ENCODE data around the gene METTL18.
"Not testable (repeated sequence)": the region's sequence is repeated elsewhere in the genome, so short reads cannot be mapped to it uniquely, and the experiment has no call there.

METTL18 gene

DNA sequence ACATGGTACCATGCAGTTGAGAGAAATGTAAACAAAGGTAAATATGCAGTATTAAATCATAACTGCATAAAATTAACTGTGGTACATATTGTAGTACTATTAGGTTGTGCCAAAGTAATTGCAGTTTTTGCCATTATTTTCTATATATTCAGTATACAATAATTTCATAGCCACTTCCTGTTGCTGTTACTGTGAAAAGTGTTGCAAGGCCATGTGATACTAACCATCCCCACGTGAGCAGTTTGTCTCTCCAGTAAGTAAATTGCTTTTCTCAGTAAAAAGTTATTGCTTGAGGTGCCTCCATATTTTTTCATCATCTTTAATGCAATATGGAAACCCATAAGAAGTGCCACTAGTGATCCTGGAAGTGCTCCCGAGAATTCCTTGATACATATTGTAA lies 19.6 kb upstream of the METTL18 start:
- Histone ChIP-seq H3K27ac (no peak overlapping the region), H3K4me1 (no peaks in the 10 kb centered on the region), H3K36me3 (peaks cover 77% of the 10 kb centered on the region), H3K4me3 (no peak overlapping the region), H3K4me2 (no peak overlapping the region), H3K27me3 (no peaks in the 10 kb centered on the region), H3K9me3 (peaks cover 32% of the 10 kb centered on the region), H4K20me1 (no peaks in the 10 kb centered on the region), H3K9ac (no peak overlapping the region)
- TF ChIP-seq Cebpa-rat (IDR thresholded peaks at IDR 0.05) = no peak

DNA sequence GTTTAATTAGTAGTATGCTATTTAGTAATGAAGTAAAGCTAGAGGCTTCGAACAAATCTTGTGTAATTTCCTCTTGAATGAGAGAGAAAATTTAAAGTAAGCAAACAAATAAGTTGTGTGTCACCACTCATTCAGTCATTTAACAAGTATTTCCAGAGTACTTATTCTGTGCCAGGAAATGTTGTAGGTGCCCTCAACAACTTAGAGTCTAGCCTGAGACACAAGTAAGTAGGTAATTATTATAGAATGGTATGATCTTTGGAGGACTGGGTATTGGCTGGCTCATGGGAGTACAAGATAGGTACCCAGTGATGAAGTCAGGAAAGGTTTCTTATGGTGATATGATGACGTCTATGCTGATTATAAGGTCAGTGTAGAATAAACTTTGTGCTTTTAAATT lies 17.4 kb upstream of the METTL18 start:
- Histone ChIP-seq H3K4me1 (no peaks in the 10 kb centered on the region), H3K27ac (no peak overlapping the region), H3K4me3 (no peak overlapping the region), H3K9ac (no peak overlapping the region), H3K27me3 (no peaks in the 10 kb centered on the region), H4K20me1 (no peaks in the 10 kb centered on the region), H3K9me3 (peaks cover 31% of the 10 kb centered on the region), H3K36me3 (peaks cover 82% of the 10 kb centered on the region), H3K4me2 (no peak overlapping the region)
- TF ChIP-seq Cebpa-rat (IDR thresholded peaks at IDR 0.05) = no peak

DNA sequence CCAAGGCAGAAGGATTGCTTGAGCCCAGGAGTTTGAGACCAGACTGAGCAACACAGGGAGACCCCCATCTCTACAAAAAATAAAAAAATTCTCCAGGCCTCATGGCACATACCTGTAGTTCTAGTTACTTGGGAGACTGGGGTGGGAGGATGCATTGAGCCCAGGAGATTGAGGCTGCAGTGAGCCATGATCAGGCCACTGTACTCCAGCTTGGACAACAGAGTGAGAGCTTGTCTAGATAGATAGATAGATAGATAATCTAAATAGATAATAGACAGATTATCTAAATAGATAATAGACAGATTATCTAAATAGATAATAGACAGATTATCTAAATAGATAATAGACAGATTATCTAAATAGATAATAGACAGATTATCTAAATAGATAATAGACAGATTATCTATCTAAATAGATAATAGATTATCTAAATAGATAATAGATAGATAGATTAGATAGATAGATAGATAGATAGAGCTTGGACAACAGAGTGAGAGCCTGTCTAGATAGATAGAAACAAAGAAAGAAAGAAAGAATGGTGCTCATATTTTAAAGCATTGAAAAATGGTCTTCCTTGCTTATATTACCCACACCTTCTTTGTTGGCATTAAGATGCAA lies 16.8 kb upstream of the METTL18 start:
- peaks cover 25% of the 10 kb centered on the region for H3K9me3 ChIP-seq
- H3K36me3 ChIP-seq = peaks cover 82% of the 10 kb centered on the region
- not testable (repeated sequence) for H3K4me1 ChIP-seq, H3K9ac ChIP-seq, H4K20me1 ChIP-seq, H3K4me3 ChIP-seq, H3K4me2 ChIP-seq, H3K27ac ChIP-seq, H3K27me3 ChIP-seq

DNA sequence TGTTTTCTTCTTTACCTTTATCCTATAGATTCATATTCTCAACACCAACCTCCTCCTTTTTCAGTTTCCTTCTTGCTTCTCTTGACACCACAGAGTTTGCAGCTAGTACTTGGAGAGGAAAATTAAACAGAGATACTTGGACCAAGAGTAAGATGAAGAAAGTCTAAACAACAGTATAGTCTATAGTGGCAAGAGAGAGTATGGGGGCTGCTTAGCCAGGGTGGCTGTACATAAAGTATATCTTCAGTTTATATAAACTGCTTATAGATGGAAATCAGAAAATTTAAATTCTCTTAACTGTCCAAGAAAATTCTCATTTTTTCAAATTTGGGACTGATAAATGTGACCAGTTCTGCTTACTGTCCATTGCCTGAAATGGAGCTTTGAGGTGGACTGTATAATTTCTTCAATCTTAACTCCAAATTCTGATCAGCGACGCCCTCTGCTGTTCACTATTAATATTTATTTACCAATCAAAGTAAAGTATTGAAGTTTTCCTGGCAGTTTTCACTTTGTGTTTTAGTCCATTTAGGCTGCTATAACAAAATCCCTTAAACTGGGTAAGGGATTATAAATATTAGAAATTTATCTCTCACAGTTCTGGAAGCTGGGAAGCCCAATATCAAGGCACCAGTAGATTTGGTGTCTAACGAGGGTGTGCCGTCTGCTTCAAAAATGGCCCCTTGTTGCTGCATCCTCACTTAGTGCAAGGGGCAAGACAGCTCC lies 14.8 kb upstream of the METTL18 start:
- Histone ChIP-seq H3K4me3 (no peak overlapping the region), H3K4me2 (no peak overlapping the region), H3K9ac (no peak overlapping the region), H3K27me3 (no peaks in the 10 kb centered on the region), H3K9me3 (peaks cover 7% of the 10 kb centered on the region; the same call in 1 of the 2 replicates), H3K27ac (no peak overlapping the region), H3K4me1 (no peaks in the 10 kb centered on the region), H4K20me1 (no peaks in the 10 kb centered on the region), H3K36me3 (peaks cover 76% of the 10 kb centered on the region)
- TF ChIP-seq Cebpa-rat (IDR thresholded peaks at IDR 0.05) = no peak

DNA sequence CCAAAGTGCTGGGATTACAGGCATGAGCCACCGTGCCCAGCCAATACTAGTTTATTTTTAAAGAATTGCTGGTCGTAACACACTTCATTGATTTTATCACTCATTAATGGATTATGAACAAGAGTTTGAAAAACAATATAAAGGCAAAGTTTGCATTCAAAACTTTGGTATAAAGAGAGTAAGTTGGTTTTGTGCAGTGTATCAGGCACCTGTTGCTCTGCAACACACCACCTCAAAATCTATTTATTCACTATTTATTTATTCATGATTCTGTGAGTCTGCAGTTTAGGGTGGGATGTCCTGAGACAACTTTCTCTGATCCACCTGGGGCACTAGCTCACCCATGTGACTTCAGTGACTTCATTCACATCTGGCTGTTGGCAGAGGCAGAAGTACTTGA lies 10.2 kb upstream of the METTL18 start:
- Histone ChIP-seq H3K36me3 (peaks cover 66% of the 10 kb centered on the region), H3K27ac (no peak overlapping the region), H3K27me3 (no peaks in the 10 kb centered on the region), H4K20me1 (no peaks in the 10 kb centered on the region), H3K9ac (no peak overlapping the region), H3K4me1 (no peaks in the 10 kb centered on the region), H3K4me3 (no peak overlapping the region), H3K9me3 (no peaks in the 10 kb centered on the region), H3K4me2 (no peak overlapping the region)
- TF ChIP-seq Cebpa-rat (IDR thresholded peaks at IDR 0.05) = no peak

DNA sequence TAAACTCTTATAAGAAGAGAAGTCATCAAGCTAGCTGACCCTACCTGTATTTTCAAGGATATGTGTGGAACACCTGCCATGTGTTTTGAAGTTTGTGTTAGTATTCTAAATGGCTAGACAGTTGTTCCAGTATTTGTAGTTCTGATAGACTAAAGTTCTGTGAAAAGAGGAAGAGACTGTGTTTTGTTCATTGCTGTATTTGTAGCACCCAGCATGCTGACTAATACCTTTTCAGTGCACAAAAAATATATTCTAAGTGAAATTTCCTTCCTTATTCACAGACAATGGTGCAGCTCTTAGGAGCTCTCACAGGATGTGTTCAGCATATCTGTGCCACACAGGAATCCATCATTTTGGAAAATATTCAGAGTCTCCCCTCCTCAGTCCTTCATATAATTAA lies 8.2 kb upstream of the METTL18 start:
- H3K4me3 ChIP-seq = no peak overlapping the region
- H3K36me3 ChIP-seq = peaks cover 62% of the 10 kb centered on the region
- no peaks in the 10 kb centered on the region for H3K9me3 ChIP-seq
- H3K27me3 ChIP-seq = no peaks in the 10 kb centered on the region
- no peak overlapping the region for H3K9ac ChIP-seq
- H3K4me2 ChIP-seq = no peak overlapping the region
- TF ChIP-seq Cebpa-rat (IDR thresholded peaks at IDR 0.05) = no peak
- H4K20me1 ChIP-seq = no peaks in the 10 kb centered on the region
- no peaks in the 10 kb centered on the region for H3K4me1 ChIP-seq
- H3K27ac ChIP-seq = no peak overlapping the region

DNA sequence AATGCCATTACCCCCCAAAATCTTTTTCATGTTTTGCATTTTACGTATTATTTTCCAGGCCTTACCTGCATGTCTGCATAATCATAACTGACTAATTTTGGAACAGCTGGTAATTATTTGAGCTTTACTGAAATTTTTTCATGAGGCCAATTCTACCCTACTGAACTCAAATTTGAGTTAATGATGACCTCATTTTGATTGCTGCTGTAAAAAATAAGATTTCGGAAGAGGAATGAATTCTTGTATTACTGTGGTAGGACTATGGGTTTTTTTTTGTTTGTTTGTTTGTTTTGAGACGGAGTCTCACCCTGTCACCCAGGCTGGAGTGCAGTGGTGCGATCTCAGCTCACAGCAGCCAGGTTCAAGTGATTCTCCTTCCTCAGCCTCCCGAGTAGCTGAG lies 2.6 kb upstream of the METTL18 start:
- no peak overlapping the region for H3K4me3 ChIP-seq
- peaks cover 35% of the 10 kb centered on the region for H3K36me3 ChIP-seq
- no peak overlapping the region for H3K4me2 ChIP-seq
- H4K20me1 ChIP-seq = no peaks in the 10 kb centered on the region
- no peaks in the 10 kb centered on the region for H3K27me3 ChIP-seq
- H3K9me3 ChIP-seq = no peaks in the 10 kb centered on the region
- H3K4me1 ChIP-seq = peaks cover 36% of the 10 kb centered on the region
- H3K27ac ChIP-seq = no peak overlapping the region
- TF ChIP-seq Cebpa-rat (IDR thresholded peaks at IDR 0.05) = no peak
- no peak overlapping the region for H3K9ac ChIP-seq

DNA sequence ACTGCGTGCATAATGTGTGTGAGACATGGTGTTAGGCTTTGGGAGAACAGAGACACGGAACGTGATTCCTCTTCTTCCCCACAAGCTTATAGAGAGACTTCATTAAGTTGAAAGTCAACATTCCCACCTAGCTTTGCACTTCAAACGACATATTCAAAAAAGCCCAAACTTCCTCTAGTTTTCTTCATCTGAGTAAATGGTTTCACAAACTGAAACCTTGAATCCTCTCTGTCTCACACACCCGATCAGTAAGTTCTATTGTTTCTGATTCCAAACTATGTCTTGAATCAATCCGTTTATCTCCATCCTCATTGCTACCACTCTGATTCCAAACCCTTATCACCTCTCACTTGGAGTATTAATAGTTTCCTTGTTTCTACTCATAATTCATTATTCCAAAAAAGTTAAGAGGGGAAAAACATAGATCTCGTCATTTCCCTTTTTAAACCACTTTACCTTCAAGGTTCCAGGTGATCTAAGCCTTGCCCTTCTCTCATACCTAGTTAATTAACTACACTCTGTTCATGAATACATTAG lies 1.6 kb upstream of the METTL18 start:
- Histone ChIP-seq H3K36me3 (peaks cover 35% of the 10 kb centered on the region), H4K20me1 (no peaks in the 10 kb centered on the region), H3K9me3 (no peaks in the 10 kb centered on the region), H3K4me2 (peak overlapping the region; percentile 81), H3K4me1 (peaks cover 36% of the 10 kb centered on the region), H3K9ac (no peak overlapping the region), H3K27me3 (no peaks in the 10 kb centered on the region), H3K27ac (no peak overlapping the region), H3K4me3 (peak overlapping the region; percentile 84; the same call in 1 of the 2 replicates)
- TF ChIP-seq Cebpa-rat (IDR thresholded peaks at IDR 0.05) = no peak

DNA sequence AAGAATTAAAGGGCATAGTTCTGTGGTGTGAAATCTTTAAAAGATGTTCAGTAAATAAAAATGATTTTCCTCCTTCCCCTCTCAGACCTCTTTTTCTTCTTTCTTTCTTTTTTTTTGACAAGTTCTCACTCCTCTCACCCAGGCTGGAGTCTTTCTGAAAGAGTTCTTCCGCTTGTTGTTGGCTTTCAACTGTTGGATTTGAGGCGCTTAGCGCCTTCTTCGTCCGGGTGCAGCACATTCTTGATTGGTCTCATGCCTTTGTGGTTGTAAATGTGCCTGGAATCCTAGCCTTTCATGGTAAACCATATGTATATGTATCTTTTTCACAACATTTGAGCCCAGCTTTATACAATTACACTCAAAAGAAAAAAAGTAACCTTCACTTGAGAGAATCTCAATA lies 980 bp upstream of the METTL18 start:
- H3K4me3 ChIP-seq = peak overlapping the region; percentile 84
- H4K20me1 ChIP-seq = no peaks in the 10 kb centered on the region
- H3K27me3 ChIP-seq = no peaks in the 10 kb centered on the region
- no peaks in the 10 kb centered on the region for H3K9me3 ChIP-seq
- H3K4me1 ChIP-seq = peaks cover 36% of the 10 kb centered on the region
- peak overlapping the region; percentile 85 for H3K9ac ChIP-seq
- peaks cover 32% of the 10 kb centered on the region for H3K36me3 ChIP-seq
- H3K4me2 ChIP-seq = peak overlapping the region; percentile 81
- no peak for TF ChIP-seq Cebpa-rat (IDR thresholded peaks at IDR 0.05)
- H3K27ac ChIP-seq = peak overlapping the region; percentile 84

DNA sequence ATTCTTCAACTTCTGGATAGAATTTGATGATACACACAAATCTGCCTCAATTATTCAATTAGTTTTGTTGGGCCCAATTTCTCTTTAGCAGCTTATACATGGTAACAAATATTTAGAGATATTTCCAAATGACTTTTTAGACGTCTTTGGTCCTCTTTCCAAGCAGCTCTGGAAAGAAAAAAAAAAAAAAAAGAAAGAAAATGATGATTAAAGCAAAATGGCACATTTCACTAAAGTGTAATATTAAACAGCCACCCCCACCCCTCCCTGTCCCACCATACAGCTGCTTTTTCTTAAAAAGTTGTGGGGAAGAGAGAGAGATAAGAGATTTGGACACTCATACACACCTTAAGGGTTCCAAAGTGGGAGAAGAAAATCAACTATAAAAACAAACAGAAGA lies 977 bp downstream of the METTL18 start:
- Histone ChIP-seq H3K9me3 (no peaks in the 10 kb centered on the region), H4K20me1 (no peaks in the 10 kb centered on the region), H3K27ac (peak overlapping the region; percentile 84; the same call in 1 of the 2 replicates), H3K9ac (peak overlapping the region; percentile 85), H3K4me2 (peak overlapping the region; percentile 76), H3K4me1 (peaks cover 36% of the 10 kb centered on the region), H3K4me3 (peak overlapping the region; percentile 84), H3K27me3 (no peaks in the 10 kb centered on the region), H3K36me3 (peaks cover 21% of the 10 kb centered on the region; the same call in 1 of the 2 replicates)
- no peak for TF ChIP-seq Cebpa-rat (IDR thresholded peaks at IDR 0.05)
